Aorta (tissue), 4 donors: Measurements from ENCODE around the gene DYNLT2. TPM values are rescaled to one million over a fixed set of nuclear protein-coding genes. Genes with fewer than 3 reads are reported as not detected.

Experiments used
- polyA plus RNA-seq, 2 donors: library from polyadenylated mRNA; stranded (reverse); fragments of 200-250 nt; gene quantifications; one replicate each; pipeline ENCODE4 v1.2.3, GENCODE V29; 2013
- total RNA-seq, 2 donors: library from RNA; stranded (reverse); fragmentation: NEBNext Ultra II Directional; extraction: Animal tissue kit (Norgen Biotek cat#: 25700); gene quantifications; one replicate each; pipeline ENCODE4 v1.2.1, GENCODE V29; 2021
- donor health status: healthy with polysubstance abuse.
- donor health status: Bipolar disorder and iron deficiency.
- donor health status: DM: no; HTN: no; CAD: no.
- donor health status: DM: yes; HTN: yes; CAD: no.

DYNLT2 gene
- total and polyA plus RNA-seq, 4 donors, result 1.2 to 2.8 (median 1.7) TPM

Other genes starting within 250 kb of the DYNLT2 start
- 10 to 100 TPM; 30.0 to 50.7 TPM for gene WDR27, start 49.5 kb downstream of the DYNLT2 start, total RNA-seq
- gene WDR27, start 49.5 kb downstream of the DYNLT2 start, polyA plus RNA-seq, result 10 to 100 TPM in 1 of 2 donors, 1 to 10 TPM in 1; 4.5 to 58.7 TPM
- 10 to 100 TPM; 18.3 to 20.6 TPM for gene C6orf120, start 49.4 kb downstream of the DYNLT2 start, total RNA-seq
- 1 to 10 TPM; 7.9 to 9.0 TPM for gene C6orf120, start 49.4 kb downstream of the DYNLT2 start, polyA plus RNA-seq
- 10 to 100 TPM; 59.4 to 59.8 TPM for gene PHF10, start 27.1 kb downstream of the DYNLT2 start, total RNA-seq
- gene PHF10, start 27.1 kb downstream of the DYNLT2 start, polyA plus RNA-seq, result 10 to 100 TPM; 49.9 to 54.3 TPM
- 10 to 100 TPM; 15.0 to 29.3 TPM for gene ERMARD, start 50 bp upstream of the DYNLT2 start, total RNA-seq
- gene ERMARD, start 50 bp upstream of the DYNLT2 start, polyA plus RNA-seq, result 10 to 100 TPM; 10.3 to 72.8 TPM